ENCODE measurements around the gene CYB561D2.
"Not testable (repeated sequence)": the region's sequence is repeated elsewhere in the genome, so short reads cannot be mapped to it uniquely, and the experiment has no call there.

The CYB561D2 gene

GRCh38 chr3:50350527-50351322, at the start of gene CYB561D2, which contains the start of gene NPRL2:
Gene CYB561D2, plus strand, starts transcription at chr3:50350862. Its CDS starts 572 bp downstream, at chr3:50351434.
Gene NPRL2, minus strand, starts transcription at chr3:50350775. Its CDS starts 123 bp downstream, at chr3:50350652.
- peak; percentile 88 for DNase-seq

- no peak for DNase-seq
Observed at GRCh38 chr3:50302095-50303012, 48.3 kb upstream of the CYB561D2 start.

- DNase-seq, result no peak
Observed at GRCh38 chr3:50303013-50303815, 47.4 kb upstream of the CYB561D2 start, which contains the start of gene HYAL1. Gene HYAL1, minus strand, starts transcription at chr3:50303574. Its CDS starts 618 bp downstream, at chr3:50302956.

GRCh38 chr3:50304601-50305000, 46.1 kb upstream of the CYB561D2 start:
- no peak for DNase-seq

- DNase-seq, result not testable (repeated sequence)
Observed at GRCh38 chr3:50312041-50312440, 38.6 kb upstream of the CYB561D2 start.

GRCh38 chr3:50314342-50314741, 36.3 kb upstream of the CYB561D2 start:
- no peak for DNase-seq

- DNase-seq, result no peak
Observed at GRCh38 chr3:50314816-50315215, 35.8 kb upstream of the CYB561D2 start.

GRCh38 chr3:50316657-50317242, 33.9 kb upstream of the CYB561D2 start:
- peak; percentile 75 for DNase-seq

- DNase-seq, result peak; percentile 51
Observed at GRCh38 chr3:50317300-50317699, 33.4 kb upstream of the CYB561D2 start.

GRCh38 chr3:50318163-50318562, 32.5 kb upstream of the CYB561D2 start:
- no peak for DNase-seq

- DNase-seq, result no peak
Observed at GRCh38 chr3:50318615-50319014, 32.0 kb upstream of the CYB561D2 start.

- no peak for DNase-seq
Observed at GRCh38 chr3:50319181-50319893, 31.3 kb upstream of the CYB561D2 start.

GRCh38 chr3:50319894-50320625, 30.6 kb upstream of the CYB561D2 start:
- no peak for DNase-seq

GRCh38 chr3:50320853-50321335, 29.8 kb upstream of the CYB561D2 start:
- DNase-seq, result peak; percentile 69

GRCh38 chr3:50321336-50322114, 29.1 kb upstream of the CYB561D2 start:
- peak; percentile 85 for DNase-seq

GRCh38 chr3:50322115-50322385, 28.6 kb upstream of the CYB561D2 start:
- no peak for DNase-seq

GRCh38 chr3:50322386-50323091, 28.1 kb upstream of the CYB561D2 start, which contains the start of gene HYAL2:
Gene HYAL2, minus strand, starts transcription at chr3:50322745. Its CDS starts 2,256 bp downstream, at chr3:50320489.
- DNase-seq, result peak; percentile 25

GRCh38 chr3:50323092-50323600, 27.5 kb upstream of the CYB561D2 start:
- DNase-seq, result peak; percentile 9

- no peak for DNase-seq
Observed at GRCh38 chr3:50323614-50324199, 27.0 kb upstream of the CYB561D2 start.
